NCI-H187 treated with DMSO at 0.1 percent for 48 hours (cell line): Measurements from ENCODE around the gene TSPAN3.

Experiments used
- DNase-seq: peaks from one replicate; lab custom pipeline; 2025; lab: John Stamatoyannopoulos, UW

TSPAN3 gene

DNA sequence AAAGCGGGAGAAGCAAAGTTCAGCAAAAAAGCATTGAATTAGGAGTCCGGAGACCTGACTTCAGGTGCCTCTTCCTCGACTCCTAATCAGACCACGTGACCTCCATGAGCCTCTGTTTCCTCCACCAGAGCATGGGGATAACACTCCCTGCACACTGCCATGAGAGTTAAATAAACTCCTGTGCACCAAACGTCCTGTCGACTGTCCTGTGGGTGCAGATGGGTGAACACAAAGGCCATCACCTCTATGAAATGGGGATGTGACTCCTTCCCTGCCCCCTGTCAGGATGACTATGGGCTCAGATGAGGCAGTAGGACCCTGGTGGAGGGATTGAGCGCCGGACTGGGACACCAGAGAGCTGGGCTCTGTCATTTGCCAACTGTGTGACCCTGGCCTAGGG lies 13.5 kb upstream of the TSPAN3 start:
- no peak for DNase-seq

DNA sequence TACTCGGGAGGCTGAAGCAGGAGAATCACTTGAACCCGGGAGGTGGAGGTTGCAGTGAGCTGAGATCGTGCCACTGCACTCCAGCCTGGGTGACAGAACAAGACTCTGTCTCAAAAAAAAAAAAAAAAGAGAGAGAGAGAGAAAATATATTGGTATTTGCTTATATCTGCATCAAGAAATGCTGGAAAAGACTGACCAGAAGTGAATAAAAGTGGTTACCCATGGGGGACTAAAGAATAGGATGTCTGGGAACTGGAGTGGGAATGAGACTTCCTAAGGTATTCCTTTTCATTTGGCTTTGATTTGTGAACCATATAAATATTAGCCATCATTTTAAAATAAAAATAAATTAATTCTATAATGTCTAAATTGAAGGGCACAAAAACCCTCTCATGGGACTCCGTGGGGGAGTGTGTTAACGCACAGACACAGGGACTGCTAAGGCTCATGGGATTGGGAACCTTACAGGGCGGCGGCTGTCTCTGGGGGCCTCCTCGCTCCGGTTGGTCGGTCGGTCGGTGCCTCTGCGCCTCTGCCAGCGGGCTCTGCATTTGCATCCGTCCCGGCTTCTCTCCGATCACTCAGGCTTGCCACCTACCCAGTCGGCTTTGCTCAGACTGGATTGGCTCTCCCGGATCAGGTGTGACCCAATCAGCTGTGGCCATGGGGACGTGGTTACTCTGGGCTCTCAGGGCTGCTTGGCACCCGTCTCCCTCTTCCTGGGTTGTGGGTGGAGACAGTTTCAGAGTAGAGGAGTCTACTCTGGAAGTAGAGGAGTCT lies 12.7 kb upstream of the TSPAN3 start:
- DNase-seq: peak; percentile 31

- DNase-seq: no peak
Measured at GRCh38 chr15:77081971-77082370, 11.1 kb upstream of the TSPAN3 start.

DNA sequence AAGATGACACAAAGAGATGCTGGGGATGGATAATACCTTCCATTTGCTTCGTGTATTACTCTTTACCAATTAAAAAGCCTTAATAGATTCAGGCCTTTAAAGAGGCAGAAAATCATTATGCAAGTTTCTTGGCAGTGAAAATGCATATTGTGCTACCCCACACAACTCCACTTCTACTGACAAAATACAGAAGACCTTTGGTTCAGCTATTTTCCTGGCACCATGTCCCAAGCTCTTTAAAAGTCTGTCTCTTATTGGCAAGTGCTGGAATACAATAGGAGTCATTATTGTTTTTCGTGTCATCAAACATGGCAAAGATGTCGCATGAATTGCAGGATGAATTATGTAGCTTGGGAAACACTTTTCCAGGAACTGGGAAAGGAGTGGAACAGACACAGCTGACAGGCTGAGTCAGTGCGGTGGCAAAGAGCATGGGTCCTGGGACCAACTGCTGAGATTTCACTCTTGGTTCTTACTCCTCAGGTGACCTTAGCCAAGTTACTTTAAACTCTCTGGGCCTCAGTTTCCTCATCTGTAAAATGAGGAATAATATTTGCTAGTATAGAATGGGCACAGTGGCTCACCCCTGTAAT lies 5.5 kb upstream of the TSPAN3 start:
- DNase-seq: no peak

GRCh38 chr15:77075528-77075927 lies 4.6 kb upstream of the TSPAN3 start:
- DNase-seq: no peak

- no peak for DNase-seq
Measured at GRCh38 chr15:77074350-77074749, 3.4 kb upstream of the TSPAN3 start.

DNA sequence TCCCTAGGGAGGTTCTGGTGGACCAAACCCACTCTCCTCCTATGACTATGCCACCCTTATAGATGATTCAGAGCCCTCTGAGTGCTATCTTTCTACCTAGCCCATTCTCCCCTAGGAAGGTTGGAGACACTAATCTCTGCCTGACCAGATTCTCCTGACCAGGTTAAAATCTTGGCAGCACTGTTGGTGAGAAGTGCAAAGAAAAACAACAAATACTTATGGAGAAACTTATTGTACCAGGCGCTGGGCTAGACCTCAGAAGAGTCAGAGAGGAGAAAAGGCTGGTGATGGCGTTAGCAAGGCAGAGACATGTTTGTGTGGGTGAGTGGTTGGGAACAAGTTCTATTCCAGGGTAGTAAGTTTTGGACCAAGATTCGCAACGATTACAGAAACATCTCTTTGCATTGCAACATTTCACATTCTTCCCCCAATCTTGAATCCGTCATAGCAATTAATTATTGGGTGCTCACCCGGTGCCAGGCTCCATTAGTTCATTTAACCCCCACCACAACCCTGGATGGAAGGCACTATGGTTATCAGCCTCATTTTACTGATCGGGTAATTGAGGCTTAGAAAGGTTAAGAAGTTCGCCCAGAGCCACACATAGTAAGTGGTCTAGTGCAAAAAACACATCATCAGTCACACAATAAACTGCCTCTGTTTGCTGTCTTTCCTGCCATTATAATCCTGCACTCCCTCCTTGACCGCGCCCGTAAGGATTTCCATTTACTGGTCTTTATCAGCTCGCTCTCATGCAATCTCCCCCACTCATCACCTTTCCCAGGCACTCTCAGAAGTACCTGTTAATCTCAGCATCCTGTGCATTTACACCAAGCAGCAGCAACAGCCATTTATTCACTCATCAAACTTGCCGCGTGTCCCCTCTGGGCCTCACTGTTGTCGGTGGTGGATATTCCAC lies 655 bp upstream of the TSPAN3 start:
- DNase-seq: no peak

GRCh38 chr15:77070180-77070494 lies 772 bp downstream of the TSPAN3 start:
- DNase-seq: no peak

DNA sequence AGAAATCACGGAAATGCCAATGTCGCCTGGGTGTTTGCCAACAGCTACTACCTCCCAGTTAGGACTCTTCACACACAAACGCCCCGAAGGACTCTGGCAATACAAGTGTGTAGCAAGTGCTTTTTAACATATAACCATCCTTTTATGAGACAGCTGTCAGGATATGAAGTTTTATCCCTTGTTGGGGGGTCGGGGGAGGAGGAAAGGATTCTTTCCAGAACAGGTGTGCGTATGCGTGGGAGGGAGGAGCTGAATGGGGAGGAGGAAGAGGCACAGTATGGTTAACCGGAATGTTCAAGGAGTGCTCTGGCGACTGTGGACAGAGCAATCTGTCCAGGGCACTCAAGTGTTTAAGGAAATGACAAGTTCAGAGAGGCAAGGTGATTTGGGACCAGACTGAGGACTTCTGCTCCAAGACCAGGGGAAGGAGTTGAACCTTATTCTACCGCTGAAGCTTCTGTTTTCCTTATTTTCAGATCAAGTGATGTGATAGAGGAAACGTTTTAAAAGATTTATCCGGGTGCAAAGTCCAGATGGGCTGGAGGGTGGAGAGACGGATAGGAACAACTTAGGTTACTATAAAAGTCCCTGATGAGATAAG lies 1.3 kb downstream of the TSPAN3 start:
- no peak for DNase-seq

DNA sequence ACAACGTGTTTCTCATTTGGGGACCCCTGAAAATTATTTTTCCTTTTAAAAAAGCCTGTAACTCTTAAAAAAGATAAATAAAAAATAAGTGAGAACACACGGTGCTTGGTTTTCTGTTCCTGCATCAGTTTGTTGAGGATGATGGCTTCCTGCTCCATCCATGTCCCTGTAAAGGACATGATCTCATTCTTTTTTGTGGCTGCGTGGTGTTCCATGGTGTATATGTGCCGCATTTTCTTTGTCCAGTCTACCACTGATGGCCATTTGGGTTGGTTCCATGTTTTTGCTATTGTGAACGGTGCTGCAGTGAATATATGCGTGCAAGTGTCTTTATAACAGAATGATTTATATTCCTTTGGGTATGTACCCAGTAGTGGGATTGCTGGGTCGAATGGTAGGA lies 2.3 kb downstream of the TSPAN3 start:
- DNase-seq: no peak

DNA sequence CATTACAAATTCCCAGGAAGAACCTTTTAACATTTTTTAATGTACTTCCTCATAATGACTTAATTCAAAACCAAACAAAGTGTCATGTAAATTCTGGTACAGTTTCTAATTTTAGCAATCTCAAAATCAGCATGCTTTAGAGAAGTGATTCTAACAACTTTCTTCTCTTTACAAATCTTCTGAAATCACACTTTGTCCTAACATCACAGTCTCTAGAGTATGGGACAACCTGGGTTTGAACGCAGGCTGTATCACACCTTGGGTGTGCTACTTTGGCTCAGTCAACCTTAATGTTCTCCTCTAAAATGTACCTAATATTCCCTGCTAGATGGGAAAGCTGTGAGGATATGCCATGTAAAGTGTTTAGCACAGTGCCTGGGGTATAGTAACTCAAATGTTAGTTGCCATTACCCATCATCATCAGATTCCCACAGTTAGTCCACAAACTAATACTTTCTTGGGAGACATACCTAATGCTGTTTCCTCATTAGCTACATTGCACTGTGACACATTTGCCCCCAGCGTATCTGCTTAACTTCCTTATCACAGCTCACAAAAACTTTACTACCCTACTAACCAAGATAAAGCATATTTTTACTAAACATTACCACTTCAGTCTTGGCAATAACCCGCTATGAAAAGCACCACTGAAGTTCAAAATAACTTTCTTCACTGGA lies 3.1 kb downstream of the TSPAN3 start:
- no peak for DNase-seq

- no peak for DNase-seq
Measured at GRCh38 chr15:77066971-77067690, 3.8 kb downstream of the TSPAN3 start.

- no peak for DNase-seq
Measured at GRCh38 chr15:77064539-77065308, 6.2 kb downstream of the TSPAN3 start.

GRCh38 chr15:77064063-77064462 lies 6.8 kb downstream of the TSPAN3 start:
- no peak for DNase-seq

GRCh38 chr15:77063249-77063648 lies 7.7 kb downstream of the TSPAN3 start:
- no peak for DNase-seq

DNA sequence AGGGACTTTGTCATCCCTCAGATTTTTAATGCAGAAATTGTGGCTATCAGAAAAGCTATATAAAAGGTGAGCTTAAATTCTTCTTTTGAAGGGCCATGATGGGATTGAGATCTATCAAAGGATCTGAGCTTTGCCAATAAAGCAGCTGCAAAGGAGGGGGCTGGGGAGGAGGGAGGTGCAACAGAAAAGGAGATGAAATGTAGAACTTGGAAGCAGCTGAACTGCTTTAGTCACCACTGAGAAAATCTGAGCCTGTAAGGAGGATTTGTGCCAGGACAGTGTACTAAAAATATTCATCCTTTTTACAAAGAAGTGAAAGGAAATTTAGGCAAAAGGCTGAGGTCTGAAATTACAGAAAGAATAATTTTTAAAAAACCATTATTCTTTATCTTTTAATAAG lies 10.4 kb downstream of the TSPAN3 start:
- DNase-seq: no peak

GRCh38 chr15:77059786-77060361 lies 11.0 kb downstream of the TSPAN3 start:
- no peak for DNase-seq

DNA sequence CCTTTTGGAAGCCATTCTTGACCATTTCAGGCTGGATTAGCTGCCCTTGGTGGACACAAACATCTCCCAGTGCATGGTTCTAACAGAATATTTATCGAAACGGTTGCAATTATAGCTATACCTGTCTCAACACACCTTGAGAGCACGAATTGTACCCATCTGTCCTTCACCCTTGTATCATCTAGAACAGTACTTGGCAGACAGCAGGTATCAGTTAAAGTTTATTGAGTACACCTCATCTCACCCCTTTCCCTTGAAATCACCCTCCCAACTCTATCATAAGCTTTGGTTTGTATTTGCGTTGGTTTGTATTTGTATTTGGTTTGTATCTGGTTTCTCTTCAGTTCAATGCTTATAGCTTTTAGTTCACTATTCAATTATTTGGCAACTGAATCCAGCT lies 12.4 kb downstream of the TSPAN3 start:
- DNase-seq: no peak

DNA sequence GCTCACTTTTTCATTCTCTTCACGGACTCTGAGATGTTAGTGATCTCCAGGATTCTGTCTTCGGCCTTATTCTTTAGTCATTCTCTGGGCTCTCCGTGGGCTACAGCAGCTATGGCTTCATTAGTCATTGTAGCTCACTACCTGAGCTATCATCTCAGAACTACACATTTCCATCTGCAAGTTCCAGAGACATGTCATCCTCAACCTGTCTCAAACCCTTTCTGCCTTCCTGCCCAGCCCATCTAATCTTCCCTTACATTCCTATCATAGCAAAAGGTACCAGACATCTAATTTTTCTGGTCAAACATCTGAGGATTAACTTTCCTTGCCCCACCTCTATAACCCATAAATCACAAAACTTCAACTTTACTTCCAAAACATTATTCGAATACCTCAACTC lies 13.2 kb downstream of the TSPAN3 start:
- no peak for DNase-seq

GRCh38 chr15:77057072-77057471 lies 13.8 kb downstream of the TSPAN3 start:
- no peak for DNase-seq
